Prostate gland (tissue), 2 donors: ENCODE measurements around the gene ZNF790. TPM values are rescaled to one million over a fixed set of nuclear protein-coding genes. Genes with fewer than 3 reads are reported as not detected.
"Not testable (repeated sequence)": the region's sequence is repeated elsewhere in the genome, so short reads cannot be mapped to it uniquely, and the experiment has no call there.

Experiments used
- DNase-seq: peaks from one replicate; pipeline ENCODE4 v3.0.0-alpha.2; 2019; ENCODE audit warnings: low spot score
- H3K27ac ChIP-seq, 2 donors: fragments of 200-600 bp; sonication (generic); 2 replicates each; pipeline ENCODE4 v1.5.1; 2017 to 2019
- H3K27me3 ChIP-seq: fragments of 200-600 bp; sonication (generic); replicated peaks from 2 replicates; pipeline ENCODE4 v1.5.1; 2019; ENCODE audit not compliant: insufficient read depth
- H3K36me3 ChIP-seq, 2 donors: fragments of 200-600 bp; sonication (generic); 1 replicate in 1 of 2; 2 replicates in 1 of 2; pipeline versions ENCODE4 v1.5.1 to v1.8.1; 2017 to 2019
- H3K4me1 ChIP-seq: fragments of 200-600 bp; sonication (generic); replicated peaks from 2 replicates; pipeline ENCODE4 v1.5.1; 2019
- H3K4me3 ChIP-seq, 2 donors: fragments of 200-600 bp; sonication (generic); 2 replicates each; pipeline ENCODE4 v1.5.1; 2017 to 2019
- H3K9me3 ChIP-seq: fragments of 200-600 bp; sonication (generic); 2 replicates; pipeline ENCODE4 v1.5.1; 2017
- CTCF ChIP-seq, 4 experiments: fragments of 200-600 bp in 2 of 4; fragments of 450-650 bp in 2 of 4; sonication (generic) in 2 of 4; IDR thresholded peaks; 1 replicate in 3 of 4; 2 replicates in 1 of 4; pipeline ENCODE4 v1.5.1; 2016 to 2019; ENCODE audit warnings: antibody characterized with exemption in 4 of 4, mild to moderate bottlenecking in 2 of 4, moderate library complexity in 2 of 4
- POLR2A ChIP-seq: fragments of 450-650 bp; IDR thresholded peaks from one replicate; pipeline ENCODE4 v1.6.1; 2016; ENCODE audit warnings: antibody characterized with exemption, mild to moderate bottlenecking
- POLR2AphosphoS5 ChIP-seq: sonication (generic); formaldehyde crosslinking; IDR thresholded peaks from one replicate; pipeline ENCODE4 v1.6.1; 2017; ENCODE audit warnings: antibody characterized with exemption
- WGBS: methylation state at CpG from one replicate; pipeline ENCODE4 v1.1.5; 2018; 5-methylcytosine and 5-hydroxymethylcytosine counted together
- intact Hi-C: fragments of 100-400 bp; cut with DNase I; formaldehyde crosslinking; loops from one replicate; pipeline ENCODE4 v1.14.2; 2022
- total RNA-seq, 2 donors: library from RNA; depleted of rRNA; stranded (reverse); fragments of >200 nt; gene quantifications; one replicate each; pipeline ENCODE4 v1.1.0, GENCODE V29; 2016

ZNF790 gene
- total RNA-seq, 2 donors from 2014 or later = 5.5 to 13.3 TPM

DNA sequence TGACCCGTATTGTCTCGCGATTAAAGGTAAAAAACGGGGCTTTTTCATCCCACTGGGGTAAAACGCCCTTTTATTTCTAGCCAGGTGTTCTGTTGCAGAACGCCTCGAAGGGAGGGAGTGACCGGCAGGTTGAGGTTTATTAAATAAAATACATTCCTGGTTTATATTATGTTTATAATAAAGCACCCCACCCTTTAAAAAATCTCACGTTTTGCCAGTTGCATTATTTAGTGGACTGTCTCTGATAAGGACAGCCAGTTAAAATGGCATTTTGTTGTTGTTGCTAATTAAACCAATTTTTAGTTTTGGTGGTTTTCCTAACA, 40.4 kb downstream of the ZNF790 start:
- DNase-seq = no peak
- Histone ChIP-seq H3K4me3 (peak overlapping the region; percentile 56 to 86), H3K4me1 (no peaks in the 10 kb centered on the region), H3K27ac (peak overlapping the region; percentile 28 to 62), H3K27me3 (no peaks in the 10 kb centered on the region), H3K9me3 (no peaks in the 10 kb centered on the region), H3K36me3 (no peaks in the 10 kb centered on the region)
- intact Hi-C loops = no loop called here
- TF ChIP-seq POLR2AphosphoS5 (no peak), CTCF (IDR thresholded peaks at IDR 0.05) (no peak), POLR2A (no peak)
- under 1% methylated on average over 9 of the region's 9 CpGs for WGBS

GRCh38 chr19:36796714-36796992, 41.5 kb downstream of the ZNF790 start:
- H3K4me1 ChIP-seq = no peaks in the 10 kb centered on the region
- no peaks in the 10 kb centered on the region for H3K27me3 ChIP-seq
- 19% methylated on average over 19 of the region's 19 CpGs for WGBS
- TF ChIP-seq POLR2AphosphoS5 (no peak), POLR2A (no peak), CTCF (IDR thresholded peaks at IDR 0.05) (no peak)
- no peaks in the 10 kb centered on the region for H3K9me3 ChIP-seq
- peak overlapping the region; percentile 68 to 75 for H3K27ac ChIP-seq
- H3K4me3 ChIP-seq = peak overlapping the region; percentile 56 to 86
- intact Hi-C loops = no loop called here
- H3K36me3 ChIP-seq = no peaks in the 10 kb centered on the region
- DNase-seq = no peak

DNA sequence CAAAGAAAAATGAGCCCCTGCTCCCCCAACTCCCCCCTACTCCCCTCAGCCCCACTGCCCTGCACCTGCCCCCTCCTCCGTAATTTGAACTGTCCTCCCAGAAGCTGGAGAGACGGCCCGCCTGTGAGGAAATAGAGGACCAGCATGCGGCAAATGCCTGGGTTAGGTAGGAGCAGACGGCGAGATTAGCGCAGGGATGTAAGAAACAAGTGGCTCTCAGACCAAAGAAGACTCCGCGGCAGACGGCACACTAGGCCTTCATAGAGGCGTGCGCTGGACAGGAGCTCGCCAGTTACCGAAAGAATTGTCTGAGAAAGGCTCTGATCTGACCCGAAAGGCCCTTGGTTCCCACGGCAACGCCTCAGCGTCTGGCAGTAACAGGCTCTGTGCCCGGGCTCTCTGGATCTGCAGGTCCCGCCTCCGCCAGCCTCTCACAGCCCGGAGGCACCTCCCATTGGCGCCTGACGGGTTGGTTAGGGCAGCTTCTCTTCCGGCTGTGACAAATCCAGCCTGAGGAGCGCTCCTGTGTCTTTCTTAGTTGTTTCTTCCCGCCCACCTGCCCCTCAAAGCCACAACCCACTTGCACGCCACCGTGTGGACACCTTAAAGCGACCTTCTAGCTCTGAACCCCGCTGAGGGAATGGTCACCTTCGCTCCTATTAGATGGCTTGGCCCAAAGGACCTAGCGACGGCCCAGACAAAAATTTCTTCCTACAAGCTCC, 46.6 kb downstream of the ZNF790 start:
- H3K4me1 ChIP-seq, H3K4me3 ChIP-seq, intact Hi-C loops, DNase-seq, H3K27ac ChIP-seq, H3K27me3 ChIP-seq, H3K9me3 ChIP-seq, H3K36me3 ChIP-seq: not testable (repeated sequence)
- WGBS = 5% methylated on average over 30 of the region's 34 CpGs

DNA sequence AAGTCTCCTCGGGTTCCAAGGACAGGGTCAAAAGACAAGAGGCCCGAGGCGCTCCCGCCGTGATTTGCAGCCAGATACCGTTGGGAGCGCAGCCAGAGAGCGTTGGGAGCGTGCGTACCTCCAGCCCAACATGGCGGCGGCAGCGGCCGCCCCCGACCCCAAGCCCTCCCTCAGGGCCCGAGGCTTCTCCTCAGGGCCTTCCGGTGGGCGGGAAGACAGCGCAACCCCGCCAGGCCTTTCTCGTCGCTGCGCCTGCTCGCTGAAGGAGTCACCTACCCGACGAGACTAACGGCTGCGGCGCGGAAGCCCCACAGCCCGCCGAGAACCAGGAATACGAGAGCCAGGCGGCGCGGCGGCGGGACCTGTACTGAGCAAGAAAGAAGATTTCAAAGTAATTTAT, 62.4 kb downstream of the ZNF790 start:
- no peaks in the 10 kb centered on the region for H3K27me3 ChIP-seq
- intact Hi-C loops = no loop called here
- no peaks in the 10 kb centered on the region for H3K36me3 ChIP-seq
- no peaks in the 10 kb centered on the region for H3K4me1 ChIP-seq
- 12% methylated on average over 33 of the region's 38 CpGs for WGBS
- no peak overlapping the region for H3K4me3 ChIP-seq
- no peak for DNase-seq
- TF ChIP-seq CTCF (IDR thresholded peaks at IDR 0.05) (no peak), POLR2A (no peak), POLR2AphosphoS5 (no peak)
- no peaks in the 10 kb centered on the region for H3K9me3 ChIP-seq
- H3K27ac ChIP-seq = no peak overlapping the region

DNA sequence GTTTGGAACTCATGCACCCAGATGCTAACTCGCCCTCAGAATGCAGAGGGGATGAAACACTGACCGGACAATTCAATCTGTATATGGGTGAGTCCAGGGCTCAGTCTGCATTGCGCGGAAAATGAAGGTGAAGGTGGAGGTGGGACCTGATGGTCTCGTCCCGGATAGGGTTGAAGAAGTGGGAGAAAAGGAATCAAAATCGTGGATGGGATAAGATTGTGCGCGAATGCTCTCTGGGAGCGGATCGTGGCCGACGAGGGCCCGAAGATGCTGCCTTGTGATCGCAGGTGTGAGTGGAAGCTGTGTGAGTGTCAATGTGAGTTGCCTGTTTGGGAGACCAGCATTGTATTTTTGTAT, 65.0 kb downstream of the ZNF790 start:
- no peak for DNase-seq
- Histone ChIP-seq H3K4me1 (no peaks in the 10 kb centered on the region), H3K27ac (peak overlapping the region in 1 of 2 donors; percentile 78), H3K4me3 (peak overlapping the region; percentile 64 to 85), H3K9me3 (no peaks in the 10 kb centered on the region), H3K27me3 (no peaks in the 10 kb centered on the region), H3K36me3 (no peaks in the 10 kb centered on the region)
- WGBS = 2% methylated on average over 15 of the region's 15 CpGs
- TF ChIP-seq CTCF (IDR thresholded peaks at IDR 0.05) (no peak), POLR2AphosphoS5 (no peak), POLR2A (no peak)
- intact Hi-C loops = no loop called here
